ENCODE measurements around the gene GNB1.
A peak's percentile ranks its signal among the peaks of the same experiment; 100 is the strongest.
"Not testable (repeated sequence)": the region's sequence is repeated elsewhere in the genome, so short reads cannot be mapped to it uniquely, and the experiment has no call there.

Gene GNB1

GRCh38 chr1:1892079-1892762, 1.3 kb upstream of the GNB1 start:
- DNase-seq (ENCODE audit: low read depth in 1 of 2, low spot score in 1 of 2): no peak

DNA sequence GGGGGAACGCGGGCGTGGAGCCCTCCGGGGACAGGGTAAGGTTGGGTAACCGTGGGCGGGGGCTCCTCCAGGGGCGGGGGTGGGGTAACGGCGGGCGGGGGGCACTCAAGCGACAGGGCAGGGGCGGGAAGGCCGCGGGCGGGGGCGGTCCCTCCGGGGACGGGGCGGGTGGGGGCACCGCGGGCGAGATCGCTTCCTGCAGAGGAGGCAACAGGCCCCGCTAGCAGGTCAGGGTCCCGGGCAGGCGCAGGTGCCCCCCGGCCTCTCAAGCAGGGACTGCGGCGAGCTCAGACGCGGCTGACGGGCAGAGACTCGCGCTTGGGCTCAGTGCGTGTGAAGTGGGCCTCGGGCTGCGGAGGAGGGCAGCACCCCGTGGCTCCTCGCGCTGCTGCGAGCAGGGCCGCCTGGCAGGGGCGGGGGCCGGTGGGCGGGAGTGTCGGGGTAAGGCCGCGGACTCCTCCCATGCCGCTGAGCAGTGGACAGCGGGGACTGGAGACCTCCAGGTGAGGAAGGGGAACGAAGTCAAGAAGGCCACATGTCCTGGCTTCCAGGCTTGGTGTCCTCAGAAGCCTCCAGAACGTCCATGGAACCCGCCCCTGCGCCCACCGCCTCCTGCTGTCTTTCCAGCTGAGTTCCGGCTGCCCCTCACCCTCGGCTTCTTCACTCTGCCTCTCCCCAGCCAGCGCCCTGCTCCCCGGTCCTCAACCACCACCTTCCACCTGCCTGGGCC, 627 bp upstream of the GNB1 start:
- peak in 1 of 2 donors; percentile 62 for DNase-seq (ENCODE audit: low read depth in 1 of 2, low spot score in 1 of 2)

DNA sequence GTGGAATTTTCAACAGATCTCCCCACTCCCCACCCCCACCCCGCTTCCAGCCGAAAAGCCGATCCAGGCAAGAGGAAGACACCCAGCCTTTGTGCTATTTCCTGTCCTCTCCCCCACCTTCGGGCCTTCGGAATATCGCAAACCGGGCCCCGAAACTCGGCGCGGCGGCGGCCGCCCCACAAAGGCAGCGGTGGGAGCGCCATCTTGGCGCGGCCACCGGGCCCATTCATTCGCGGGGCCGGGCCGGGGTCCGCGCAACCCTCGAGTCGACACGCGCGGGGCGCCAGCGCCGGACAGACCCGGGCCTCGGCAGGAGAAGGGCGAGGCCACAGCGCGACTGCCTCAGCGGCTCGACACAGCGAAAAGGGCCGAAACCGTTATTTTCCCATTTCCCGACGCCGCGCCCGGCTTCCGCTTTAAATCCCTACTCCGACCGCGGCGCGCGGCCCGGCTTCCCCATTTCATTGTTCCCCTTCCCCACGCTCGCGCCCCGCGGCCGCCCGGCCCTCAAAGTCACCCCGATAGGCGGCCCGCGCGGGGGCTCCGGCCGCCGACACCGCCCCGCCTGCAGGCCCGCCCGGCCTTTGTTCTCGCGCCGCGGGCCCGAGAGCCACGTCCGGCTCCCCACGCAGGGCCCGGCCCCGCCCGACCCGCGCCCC, 911 bp downstream of the GNB1 start:
- DNase-seq (ENCODE audit: low read depth in 1 of 2, low spot score in 1 of 2): peak in 1 of 2 donors; percentile 20

- no peak for DNase-seq (ENCODE audit: low read depth in 1 of 2, low spot score in 1 of 2)
These were observed 1.7 kb downstream of the GNB1 start for GRCh38 chr1:1889090-1889750.

DNA sequence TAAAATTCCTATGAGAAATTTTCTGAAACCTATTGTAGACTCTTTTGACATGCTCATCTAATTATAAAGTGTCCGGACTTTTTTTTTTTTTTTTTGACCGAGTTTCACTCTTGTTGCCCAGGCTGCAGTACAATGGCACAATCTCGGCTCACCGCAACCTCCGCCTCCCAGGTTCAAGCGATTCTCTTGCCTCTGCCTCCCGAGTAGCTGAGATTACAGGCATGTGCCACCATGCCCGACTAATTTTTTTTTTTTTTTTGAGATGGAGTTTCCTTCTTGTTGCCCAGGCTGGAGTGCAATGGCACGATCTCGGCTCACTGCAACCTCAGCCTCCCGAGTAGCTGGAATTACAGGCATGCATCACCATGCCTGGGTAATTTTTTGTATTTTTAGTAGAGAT, 7.0 kb downstream of the GNB1 start:
- not testable (repeated sequence) for DNase-seq (ENCODE audit: low read depth in 1 of 2, low spot score in 1 of 2)

GRCh38 chr1:1883092-1883873, 7.6 kb downstream of the GNB1 start:
- no peak for DNase-seq (ENCODE audit: low read depth in 1 of 2, low spot score in 1 of 2)

- no peak for DNase-seq (ENCODE audit: low read depth in 1 of 2, low spot score in 1 of 2)
These were observed 9.2 kb downstream of the GNB1 start for GRCh38 chr1:1881727-1882126.

- no peak for DNase-seq (ENCODE audit: low read depth in 1 of 2, low spot score in 1 of 2)
These were observed 10.1 kb downstream of the GNB1 start for GRCh38 chr1:1880617-1881312.

- no peak for DNase-seq (ENCODE audit: low read depth in 1 of 2, low spot score in 1 of 2)
These were observed 10.9 kb downstream of the GNB1 start for GRCh38 chr1:1879942-1880341.

DNA sequence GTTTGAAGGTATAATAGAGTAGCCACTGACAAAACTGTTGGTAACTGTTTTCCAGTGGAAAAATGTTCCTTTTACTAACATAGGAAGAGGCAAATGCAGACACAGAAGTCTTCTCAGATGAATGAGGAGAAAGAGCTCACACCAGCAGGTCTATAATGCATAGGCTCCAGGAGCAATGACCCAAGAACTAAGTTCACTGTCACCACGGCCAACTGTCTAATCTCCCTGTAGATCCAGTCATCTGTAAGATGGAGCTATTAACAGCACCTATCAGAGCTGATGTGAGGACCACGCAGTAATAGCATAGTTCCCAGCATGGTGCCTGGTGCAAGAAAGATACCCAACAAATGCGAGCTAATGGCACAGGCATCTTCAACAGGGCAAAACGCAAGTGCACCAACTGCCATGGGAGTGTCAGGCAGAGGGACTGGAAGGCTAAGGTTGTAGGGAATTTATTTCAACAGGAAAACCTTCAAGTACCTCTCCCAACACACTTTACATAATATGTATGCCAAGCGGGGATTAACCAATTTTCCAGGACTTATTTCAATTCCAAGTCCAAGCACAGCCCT, 12.9 kb downstream of the GNB1 start:
- DNase-seq (ENCODE audit: low read depth in 1 of 2, low spot score in 1 of 2): no peak

DNA sequence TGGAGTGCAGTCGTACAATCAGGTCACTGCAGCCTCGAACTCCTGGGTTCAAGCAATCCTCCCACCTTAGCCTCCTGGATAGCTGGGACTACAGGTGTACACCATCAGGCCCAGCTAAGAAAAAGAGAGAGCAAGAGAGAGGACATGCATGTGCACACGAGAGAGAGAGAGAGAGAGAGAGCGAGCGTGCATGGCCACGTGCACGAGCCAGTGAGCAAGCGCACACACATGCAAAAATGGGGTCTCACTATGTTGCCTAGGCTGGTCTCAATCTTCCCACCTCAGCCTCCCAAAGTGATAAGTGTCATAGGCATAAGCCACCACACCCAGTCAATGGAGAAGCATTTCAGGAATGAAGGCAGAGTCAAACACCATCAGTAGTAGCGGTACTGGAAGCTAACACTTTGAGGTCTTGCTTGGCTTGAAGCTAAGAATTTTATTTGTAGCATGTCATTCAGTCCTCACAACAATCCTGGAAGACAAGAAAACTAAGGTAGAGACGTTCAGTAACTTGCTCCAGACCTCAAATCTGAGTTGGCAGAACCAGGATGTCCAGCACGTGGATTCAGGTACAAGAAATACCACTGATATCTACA, 14.5 kb downstream of the GNB1 start:
- DNase-seq (ENCODE audit: low read depth in 1 of 2, low spot score in 1 of 2): no peak

- no peak for DNase-seq (ENCODE audit: low read depth in 1 of 2, low spot score in 1 of 2)
These were observed 15.0 kb downstream of the GNB1 start for GRCh38 chr1:1875932-1876331.

GRCh38 chr1:1874901-1875300, 16.0 kb downstream of the GNB1 start:
- no peak for DNase-seq (ENCODE audit: low read depth in 1 of 2, low spot score in 1 of 2)

DNA sequence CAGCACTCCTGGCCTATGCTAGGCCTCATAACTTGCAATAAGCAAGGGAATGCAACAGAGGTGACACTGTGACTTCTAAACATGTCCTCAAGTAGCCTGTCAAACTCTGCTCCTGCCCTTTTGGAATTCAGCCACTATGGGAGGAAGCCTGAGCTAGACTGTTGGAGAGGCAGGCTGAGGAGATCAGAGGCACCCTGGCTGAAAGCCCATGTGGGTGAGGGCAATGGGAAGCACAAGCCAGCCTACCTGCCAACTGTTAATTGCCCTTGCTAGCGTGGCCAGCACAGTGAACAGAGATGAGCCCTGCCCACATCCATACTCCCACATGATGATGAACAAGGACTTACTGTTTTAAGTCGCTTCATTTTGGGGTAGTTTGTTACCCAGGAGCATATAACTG, 17.7 kb downstream of the GNB1 start:
- no peak for DNase-seq (ENCODE audit: low read depth in 1 of 2, low spot score in 1 of 2)

GRCh38 chr1:1872329-1872994, 18.4 kb downstream of the GNB1 start:
- no peak for DNase-seq (ENCODE audit: low read depth in 1 of 2, low spot score in 1 of 2)

DNA sequence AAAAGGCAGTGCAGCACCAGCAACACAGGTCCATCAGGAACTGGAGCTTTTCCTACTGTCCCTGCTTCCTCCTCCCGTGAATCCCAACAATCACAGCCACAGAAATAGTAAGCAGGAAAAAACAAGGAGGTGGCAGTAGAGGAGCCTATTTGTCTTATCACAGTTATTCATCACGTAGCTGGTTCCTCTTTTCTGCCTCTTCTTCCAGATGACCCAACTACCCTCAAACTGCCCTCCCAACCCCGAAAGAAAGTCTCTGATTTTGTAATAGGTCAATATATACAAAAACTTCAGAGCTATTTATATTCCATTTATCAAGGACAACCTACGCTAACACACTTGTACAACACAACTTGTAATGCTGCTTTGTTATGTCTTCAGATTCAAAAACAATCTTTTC, 21.4 kb downstream of the GNB1 start:
- no peak for DNase-seq (ENCODE audit: low read depth in 1 of 2, low spot score in 1 of 2)

GRCh38 chr1:1867164-1867563, 23.7 kb downstream of the GNB1 start:
- DNase-seq (ENCODE audit: low read depth in 1 of 2, low spot score in 1 of 2): no peak

DNA sequence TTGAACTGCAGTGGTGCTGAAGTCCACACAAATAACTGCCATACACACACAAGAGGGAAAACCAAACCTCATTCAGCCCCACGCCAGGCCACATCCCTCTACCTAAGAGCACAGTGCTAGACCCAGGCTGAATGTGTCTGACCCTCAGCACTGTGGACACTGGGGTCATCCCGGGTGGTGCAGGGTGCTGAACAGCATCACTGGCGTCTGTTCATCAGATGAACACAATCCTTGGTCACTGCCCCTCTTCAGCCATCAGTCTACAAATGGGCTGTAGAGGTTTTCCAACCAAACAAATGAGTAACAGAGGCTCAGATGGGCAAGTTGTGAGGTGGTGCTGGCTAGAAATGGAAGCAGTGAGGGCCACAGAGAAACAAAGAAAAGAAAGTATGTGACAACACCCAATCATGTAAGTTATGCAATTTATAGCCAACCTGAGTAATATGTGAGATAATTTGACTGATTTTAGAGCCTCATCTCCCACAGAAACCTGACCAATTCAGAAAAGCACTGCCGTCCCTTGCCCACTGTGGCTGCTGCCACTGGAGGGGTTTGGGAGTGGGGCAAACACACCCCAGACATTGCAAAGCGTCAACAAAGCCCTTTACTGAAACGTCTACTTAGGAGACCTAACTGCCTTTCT, 27.9 kb downstream of the GNB1 start:
- DNase-seq (ENCODE audit: low read depth in 1 of 2, low spot score in 1 of 2): no peak
